Gastrocnemius medialis (tissue), 4 donors: ENCODE results near the gene PROKR2. TPM values are rescaled to one million over a fixed set of nuclear protein-coding genes. Genes with fewer than 3 reads are reported as not detected.

Experiments
- ATAC-seq, 2 donors: fragments of 150-250 bp; one replicate each; pipeline ENCODE4 v1.9.1; 2016
- DNase-seq, 2 donors: peaks; one replicate each; pipeline ENCODE4 v3.0.0-alpha.2; 2019
- H3K27ac ChIP-seq, 4 donors: fragments of 200-600 bp; sonication (generic); 1 replicate in 1 of 4; 2 replicates in 3 of 4; pipeline ENCODE4 v1.5.1; 2016 to 2018; ENCODE audit warnings: mild to moderate bottlenecking in 2 of 4, moderate library complexity in 1 of 4
- H3K27me3 ChIP-seq, 3 donors: fragments of 200-600 bp; sonication (generic) in 2 of 3; 1 replicate in 1 of 3; 2 replicates in 2 of 3; pipeline versions ENCODE4 v1.5.1 to v1.6.0; 2016 to 2019; ENCODE audit warnings: mild to moderate bottlenecking in 1 of 3, moderate library complexity in 1 of 3
- H3K36me3 ChIP-seq, 2 donors: fragments of 200-600 bp; sonication (generic) in 1 of 2; one replicate each; pipeline ENCODE4 v1.5.1; 2017 to 2018
- H3K4me1 ChIP-seq, 2 donors: fragments of 200-600 bp; sonication (generic) in 1 of 2; one replicate each; pipeline ENCODE4 v1.5.1; 2016 to 2017; ENCODE audit warnings: mild to moderate bottlenecking in 2 of 2
- H3K4me3 ChIP-seq, 4 donors: fragments of 200-600 bp; sonication (generic) in 3 of 4; 1 replicate in 1 of 4; 2 replicates in 3 of 4; pipeline ENCODE4 v1.5.1; 2016 to 2019; ENCODE audit warnings: mild to moderate bottlenecking in 2 of 4
- H3K9me3 ChIP-seq, 3 donors: fragments of 200-600 bp; sonication (generic) in 2 of 3; 1 replicate in 1 of 3; 2 replicates in 2 of 3; pipeline ENCODE4 v1.5.1; 2016 to 2019
- CTCF ChIP-seq, 5 experiments: fragments of 450-650 bp in 3 of 5; fragments of 200-600 bp in 2 of 5; sonication (generic) in 2 of 5; IDR thresholded peaks in 4 of 5; conservative IDR thresholded peaks in 1 of 5; 1 replicate in 4 of 5; 2 replicates in 1 of 5; pipeline ENCODE4 v1.5.1; 2016 to 2019; ENCODE audit warnings: antibody characterized with exemption in 5 of 5, mild to moderate bottlenecking in 3 of 5, moderate library complexity in 3 of 5
- POLR2A ChIP-seq, 2 donors: fragments of 450-650 bp; IDR thresholded peaks; one replicate each; pipeline ENCODE4 v1.6.1; 2017; ENCODE audit warnings: antibody characterized with exemption in 2 of 2, mild to moderate bottlenecking in 2 of 2, moderate library complexity in 2 of 2
- in situ Hi-C, 4 donors: fragments of 200-750 bp; cut with MboI; loops; one replicate each; pipeline versions ENCODE4 v1.15.0 to v1.8.0; 2017; ENCODE audit warnings: low sequenced_read_pairs in 4 of 4
- intact Hi-C: fragments of 100-400 bp; cut with DNase I; formaldehyde crosslinking; loops from one replicate; pipeline ENCODE4 v1.15.1; 2023; ENCODE audit warnings: low total_unique reads
- total RNA-seq, 4 donors: library from RNA; depleted of rRNA; stranded (reverse); fragments of >200 nt; gene quantifications; one replicate each; pipeline versions ENCODE4 v1.1.0 to v1.2.3, GENCODE V29; 2016

PROKR2 gene
- total RNA-seq = not detected

- peaks cover 16 to 23% (median 16%) of the 10 kb centered on the region in 3 donors for H3K27me3 ChIP-seq
- no peak for ATAC-seq
These were observed at the start of gene PROKR2 for GRCh38 chr20:5316188-5317158. TSS of gene PROKR2 (minus strand) at chr20:5316954. CDS start at chr20:5314369, 2,585 bp downstream.

GRCh38 chr20:5364997-5365597, 48.3 kb upstream of the PROKR2 start:
- in situ Hi-C loops = no loop called here
- H3K4me3 ChIP-seq = no peak overlapping the region
- ATAC-seq (no peak), DNase-seq (no peak)
- H3K27ac ChIP-seq = no peak overlapping the region
- no peaks in the 10 kb centered on the region for H3K9me3 ChIP-seq
- no peak for TF ChIP-seq POLR2A (IDR thresholded peaks at IDR 0.05)
- no peak for TF ChIP-seq CTCF (IDR thresholded peaks at IDR 0.05 in 4 of 5, conservative IDR thresholded peaks at IDR 0.05 in 1 of 5)
- H3K27me3 ChIP-seq = no peaks in the 10 kb centered on the region
- intact Hi-C loops = no loop called here
- H3K36me3 ChIP-seq = no peaks in the 10 kb centered on the region
- no peaks in the 10 kb centered on the region for H3K4me1 ChIP-seq

More at GRCh38 chr20:5316188-5317158, at the start of gene PROKR2:
- H3K4me1 ChIP-seq = no peaks in the 10 kb centered on the region
- H3K4me3 ChIP-seq = no peak within 1 kb of the TSS
- no peaks in the 10 kb centered on the region for H3K9me3 ChIP-seq
- no peak within 1 kb of the TSS for H3K27ac ChIP-seq
- TF ChIP-seq CTCF (IDR thresholded peaks at IDR 0.05 in 4 of 5, conservative IDR thresholded peaks at IDR 0.05 in 1 of 5) (no peak), POLR2A (IDR thresholded peaks at IDR 0.05) (no peak)
- intact Hi-C loops = no loop called here
- H3K36me3 ChIP-seq = no peaks in the 10 kb centered on the region
- no peak for DNase-seq
- in situ Hi-C loops = no loop called here

GRCh38 chr20:5364136-5364821, 47.5 kb upstream of the PROKR2 start:
- no peaks in the 10 kb centered on the region for H3K27me3 ChIP-seq
- H3K4me1 ChIP-seq = no peaks in the 10 kb centered on the region
- DNase-seq = no peak
- intact Hi-C loops = no loop called here
- no peak overlapping the region for H3K4me3 ChIP-seq
- no peak for ATAC-seq
- no peak overlapping the region for H3K27ac ChIP-seq
- in situ Hi-C loops = no loop called here
- H3K36me3 ChIP-seq = no peaks in the 10 kb centered on the region
- no peak for TF ChIP-seq CTCF (IDR thresholded peaks at IDR 0.05 in 4 of 5, conservative IDR thresholded peaks at IDR 0.05 in 1 of 5)
- TF ChIP-seq POLR2A (IDR thresholded peaks at IDR 0.05) = no peak
- H3K9me3 ChIP-seq = no peaks in the 10 kb centered on the region

GRCh38 chr20:5362771-5363170, 46.0 kb upstream of the PROKR2 start:
- in situ Hi-C loops (no loop called here), intact Hi-C loops (no loop called here)
- Histone ChIP-seq H3K36me3 (no peaks in the 10 kb centered on the region), H3K9me3 (no peaks in the 10 kb centered on the region), H3K4me1 (no peaks in the 10 kb centered on the region), H3K27ac (no peak overlapping the region), H3K4me3 (no peak overlapping the region), H3K27me3 (no peaks in the 10 kb centered on the region)
- TF ChIP-seq CTCF (IDR thresholded peaks at IDR 0.05 in 4 of 5, conservative IDR thresholded peaks at IDR 0.05 in 1 of 5) (no peak), POLR2A (IDR thresholded peaks at IDR 0.05) (no peak)
- no peak for ATAC-seq
- no peak for DNase-seq
